Neural progenitor cell (in vitro differentiated cells): ENCODE results near the gene RBM33. TPM values are rescaled to one million over a fixed set of nuclear protein-coding genes. Genes with fewer than 3 reads are reported as not detected.
A peak's percentile ranks its signal among the peaks of the same experiment; 100 is the strongest.

Experiments
- DNase-seq: peaks from one replicate; pipeline ENCODE4 v3.0.0-alpha.2; 2016; ENCODE audit warnings: low spot score
- H2AFZ ChIP-seq: fragments of 200-600 bp; sonication (generic); replicated peaks from 2 replicates; pipeline ENCODE4 v1.6.1; 2016; ENCODE audit warnings: antibody characterized with exemption
- H3F3A ChIP-seq: fragments of 200-600 bp; sonication (generic); 2 replicates; pipeline ENCODE4 v1.6.1; 2016; ENCODE audit warnings: antibody characterized with exemption, low read depth
- H3K27ac ChIP-seq: fragments of 200-600 bp; sonication (generic); 2 replicates; pipeline ENCODE4 v1.5.1; 2016; ENCODE audit warnings: mild to moderate bottlenecking
- H3K27me3 ChIP-seq: fragments of 200-600 bp; sonication (generic); 2 replicates; pipeline ENCODE4 v1.6.1; 2016; ENCODE audit warnings: mild to moderate bottlenecking, moderate library complexity
- H3K36me3 ChIP-seq: fragments of 200-600 bp; sonication (generic); 2 replicates; pipeline ENCODE4 v1.5.1; 2016
- H3K4me1 ChIP-seq: fragments of 200-600 bp; sonication (generic); 2 replicates; pipeline ENCODE4 v1.6.1; 2016; ENCODE audit warnings: mixed run types
- H3K4me2 ChIP-seq: fragments of 200-600 bp; sonication (generic); 2 replicates; pipeline ENCODE4 v1.6.1; 2016
- H3K4me3 ChIP-seq: fragments of 200-600 bp; sonication (generic); 2 replicates; pipeline ENCODE4 v1.5.1; 2016
- H3K79me2 ChIP-seq: fragments of 200-600 bp; sonication (generic); 2 replicates; pipeline ENCODE4 v1.6.1; 2016; ENCODE audit warnings: low read depth
- H3K9ac ChIP-seq: fragments of 200-600 bp; sonication (generic); 2 replicates; pipeline ENCODE4 v1.6.1; 2016
- H3K9me3 ChIP-seq: fragments of 200-600 bp; sonication (generic); 2 replicates; pipeline ENCODE4 v1.5.1; 2016; ENCODE audit warnings: low read depth
- H4K20me1 ChIP-seq: fragments of 200-600 bp; sonication (generic); 2 replicates; pipeline ENCODE4 v1.6.1; 2016; ENCODE audit warnings: low read depth
- H3K27ac Mint-ChIP-seq: 3 replicates; pipeline ENCODE4 v1.8.0; 2021; ENCODE audit warnings: mixed read lengths
- H3K27me3 Mint-ChIP-seq: 2 replicates; pipeline ENCODE4 v1.8.0; 2022; ENCODE audit warnings: low read depth, mild to moderate bottlenecking, inconsistent platforms, moderate library complexity, mixed read lengths; ENCODE audit not compliant: insufficient read depth
- H3K36me3 Mint-ChIP-seq: 3 replicates; pipeline ENCODE4 v1.8.0; 2021; ENCODE audit warnings: mixed read lengths
- H3K4me1 Mint-ChIP-seq: 3 replicates; pipeline ENCODE4 v1.8.0; 2021; ENCODE audit warnings: mixed read lengths
- H3K4me3 Mint-ChIP-seq: 3 replicates; pipeline ENCODE4 v1.8.0; 2021; ENCODE audit warnings: mild to moderate bottlenecking, moderate library complexity, mixed read lengths
- H3K9me3 Mint-ChIP-seq: 3 replicates; pipeline ENCODE4 v1.8.0; 2020; ENCODE audit warnings: mixed read lengths
- CTCF ChIP-seq: fragments of 200-600 bp; sonication (generic); IDR thresholded peaks from 2 replicates; pipeline ENCODE4 v1.5.1; 2017; ENCODE audit warnings: antibody characterized with exemption, mild to moderate bottlenecking
- EZH2 ChIP-seq: fragments of 200-600 bp; sonication (generic); IDR thresholded peaks from 2 replicates; pipeline ENCODE4 v1.6.1; 2017; ENCODE audit warnings: antibody characterized with exemption, mild to moderate bottlenecking, moderate library complexity
- EZH2phosphoT487 ChIP-seq: fragments of 200-600 bp; sonication (generic); IDR thresholded peaks from 2 replicates; pipeline ENCODE4 v1.6.1; 2017; ENCODE audit warnings: antibody characterized with exemption
- total RNA-seq: library from RNA; depleted of rRNA; stranded (reverse); fragments of >200 nt; gene quantifications from 2 replicates; pipeline ENCODE4 v1.2.3, GENCODE V29; 2015; ENCODE audit warnings: low replicate concordance

The RBM33 gene
- total RNA-seq, 1 donor from 2014 or later, result 48.6 TPM

- H3K27ac Mint-ChIP-seq, result no peak overlapping the region
- Histone ChIP-seq H3K27me3 (no peaks in the 10 kb centered on the region), H3K79me2 (peaks cover 100% of the 10 kb centered on the region)
Measured at GRCh38 chr7:155663937-155664336, 19.5 kb downstream of the RBM33 start.

DNA sequence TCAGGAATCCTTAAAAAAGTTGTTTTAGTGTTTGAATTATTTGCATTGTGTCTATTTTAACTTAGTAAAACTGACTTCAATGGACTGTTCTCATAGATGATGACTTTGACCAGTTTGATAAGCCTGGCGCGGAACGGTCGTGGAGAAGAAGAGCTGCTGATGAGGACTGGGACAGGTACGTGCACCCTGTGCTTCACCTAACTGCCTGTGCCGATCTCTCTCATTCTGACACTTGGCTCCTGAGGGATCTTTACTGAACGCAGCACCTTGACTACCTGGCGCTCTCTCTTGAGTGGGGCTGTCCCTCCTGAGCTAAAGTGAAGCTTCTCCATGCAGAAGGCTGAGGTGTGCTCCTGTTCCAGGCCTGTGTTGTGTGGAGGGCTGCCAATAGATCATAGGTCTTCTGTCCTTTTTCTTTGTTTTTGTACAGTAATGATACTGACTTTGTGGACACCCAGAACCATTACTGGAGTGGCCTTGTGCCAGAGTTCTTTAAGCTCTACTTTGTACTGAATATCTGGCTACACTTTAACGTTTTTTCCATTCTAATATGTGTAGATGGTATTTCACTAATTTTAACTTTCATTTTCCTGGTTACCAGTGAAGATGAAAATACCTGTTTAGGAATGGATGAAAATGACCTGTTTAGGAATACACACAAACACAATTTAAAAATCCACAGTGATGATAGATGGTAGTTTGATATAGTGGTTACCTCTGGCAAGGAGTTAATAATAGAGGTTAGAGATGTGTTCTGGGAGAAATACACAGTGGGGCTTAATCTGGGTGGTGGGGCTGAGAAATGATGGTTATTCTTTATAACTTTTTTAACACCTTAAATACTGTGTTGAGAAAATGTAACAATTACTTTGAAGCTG lies 20.9 kb downstream of the RBM33 start:
- peaks cover 22% of the 10 kb centered on the region for H3K9me3 Mint-ChIP-seq
- peaks cover 100% of the 10 kb centered on the region for H3K79me2 ChIP-seq

More at GRCh38 chr7:155663937-155664336, 19.5 kb downstream of the RBM33 start:
- Histone ChIP-seq H2AFZ (no peak overlapping the region), H3K9ac (no peak overlapping the region), H3F3A (no peaks in the 10 kb centered on the region), H3K4me3 (no peak overlapping the region), H3K4me1 (no peaks in the 10 kb centered on the region), H4K20me1 (peaks cover 74% of the 10 kb centered on the region), H3K9me3 (no peaks in the 10 kb centered on the region), H3K27ac (no peak overlapping the region), H3K4me2 (no peak overlapping the region), H3K36me3 (no peaks in the 10 kb centered on the region)
- no peak for TF ChIP-seq EZH2
- TF ChIP-seq EZH2phosphoT487, result no peak
- no peak for TF ChIP-seq CTCF
- H3K27me3 Mint-ChIP-seq, result no peaks in the 10 kb centered on the region
- H3K4me1 Mint-ChIP-seq, result no peaks in the 10 kb centered on the region
- DNase-seq, result no peak
- no peak overlapping the region for H3K4me3 Mint-ChIP-seq
- peaks cover 33% of the 10 kb centered on the region for H3K9me3 Mint-ChIP-seq
- peaks cover 45% of the 10 kb centered on the region for H3K36me3 Mint-ChIP-seq

GRCh38 chr7:155665957-155666287 lies 21.5 kb downstream of the RBM33 start:
- H3K27me3 ChIP-seq, result no peaks in the 10 kb centered on the region
- peaks cover 100% of the 10 kb centered on the region for H3K79me2 ChIP-seq
- no peaks in the 10 kb centered on the region for H3K4me1 Mint-ChIP-seq
- no peak overlapping the region for H3K27ac ChIP-seq
- H3K9ac ChIP-seq, result no peak overlapping the region
- H2AFZ ChIP-seq, result no peak overlapping the region
- H4K20me1 ChIP-seq, result peaks cover 94% of the 10 kb centered on the region
- no peak overlapping the region for H3K4me3 ChIP-seq
- H3K9me3 ChIP-seq, result no peaks in the 10 kb centered on the region
- peaks cover 34% of the 10 kb centered on the region for H3K36me3 Mint-ChIP-seq
- H3K4me3 Mint-ChIP-seq, result no peak overlapping the region
- no peaks in the 10 kb centered on the region for H3F3A ChIP-seq
- no peak for DNase-seq
- TF ChIP-seq EZH2phosphoT487 (no peak), CTCF (no peak), EZH2 (no peak)
- peaks cover 16% of the 10 kb centered on the region for H3K9me3 Mint-ChIP-seq
- no peak overlapping the region for H3K27ac Mint-ChIP-seq
- H3K4me2 ChIP-seq, result no peak overlapping the region
- no peaks in the 10 kb centered on the region for H3K27me3 Mint-ChIP-seq
- no peaks in the 10 kb centered on the region for H3K36me3 ChIP-seq
- H3K4me1 ChIP-seq, result no peaks in the 10 kb centered on the region

More for the DNA sequence above, 20.9 kb downstream of the RBM33 start:
- H3K27ac ChIP-seq, result no peak overlapping the region
- H3K36me3 ChIP-seq, result no peaks in the 10 kb centered on the region
- peak overlapping the region; percentile 38 for H3K27ac Mint-ChIP-seq
- no peak overlapping the region for H3K4me3 Mint-ChIP-seq
- no peaks in the 10 kb centered on the region for H3K4me1 Mint-ChIP-seq
- H3K4me2 ChIP-seq, result no peak overlapping the region
- no peak for DNase-seq
- H4K20me1 ChIP-seq, result peaks cover 88% of the 10 kb centered on the region
- TF ChIP-seq EZH2, result no peak
- TF ChIP-seq CTCF, result no peak
- TF ChIP-seq EZH2phosphoT487, result no peak
- no peak overlapping the region for H3K4me3 ChIP-seq
- H3K36me3 Mint-ChIP-seq, result peaks cover 39% of the 10 kb centered on the region
- no peaks in the 10 kb centered on the region for H3K4me1 ChIP-seq
- H3F3A ChIP-seq, result no peaks in the 10 kb centered on the region
- H3K9me3 ChIP-seq, result no peaks in the 10 kb centered on the region
- H3K27me3 Mint-ChIP-seq, result no peaks in the 10 kb centered on the region
- no peak overlapping the region for H3K9ac ChIP-seq
- H2AFZ ChIP-seq, result no peak overlapping the region
- H3K27me3 ChIP-seq, result no peaks in the 10 kb centered on the region
